Progenitor cell of endocrine pancreas (in vitro differentiated cells): ENCODE results near the gene ELK4. TPM values are rescaled to one million over a fixed set of nuclear protein-coding genes. Genes with fewer than 3 reads are reported as not detected.

ENCODE experiments used
- DNase-seq: peaks from one replicate; pipeline ENCODE4 v3.0.0; 2021; ENCODE audit warnings: low spot score; ENCODE audit not compliant: unreplicated experiment
- H3K27ac Mint-ChIP-seq: 2 replicates; pipeline ENCODE4 v1.8.0; 2021; ENCODE audit warnings: mild to moderate bottlenecking, moderate library complexity, mixed read lengths
- H3K27me3 Mint-ChIP-seq: 2 replicates; pipeline ENCODE4 v1.8.0; 2021; ENCODE audit warnings: mixed read lengths
- H3K36me3 Mint-ChIP-seq: 2 replicates; pipeline ENCODE4 v1.8.0; 2022; ENCODE audit warnings: mixed read lengths; ENCODE audit not compliant: insufficient read depth
- H3K4me1 Mint-ChIP-seq: 2 replicates; pipeline ENCODE4 v1.8.0; 2021; ENCODE audit warnings: low read depth, mixed read lengths
- H3K4me3 Mint-ChIP-seq: 2 replicates; pipeline ENCODE4 v1.8.0; 2021; ENCODE audit warnings: low read depth, mild to moderate bottlenecking, moderate library complexity, mixed read lengths
- H3K9me3 Mint-ChIP-seq: 2 replicates; pipeline ENCODE4 v1.8.0; 2021; ENCODE audit warnings: low read depth, mixed read lengths
- CTCF ChIP-seq: fragments of 200-600 bp; sonication (generic); IDR thresholded peaks from one replicate; pipeline ENCODE4 v1.5.0; 2021; ENCODE audit warnings: antibody characterized with exemption, mild to moderate bottlenecking; ENCODE audit not compliant: unreplicated experiment
- total RNA-seq: library from RNA; stranded (reverse); gene quantifications from 2 replicates; pipeline ENCODE4 v1.2.1, GENCODE V29; 2021

ELK4 gene
- total RNA-seq, 1 donor from 2014 or later = 30.2 TPM

- Mint-ChIP-seq H3K9me3 (no peaks in the 10 kb centered on the region), H3K4me1 (peaks cover 1% of the 10 kb centered on the region), H3K27ac (no peak overlapping the region), H3K36me3 (no peaks in the 10 kb centered on the region), H3K4me3 (no peak overlapping the region), H3K27me3 (peaks cover 43% of the 10 kb centered on the region)
- DNase-seq = no peak
- no peak for TF ChIP-seq CTCF
Observed at GRCh38 chr1:205581321-205581980, 50.4 kb downstream of the ELK4 start.

- Mint-ChIP-seq H3K4me1 (peaks cover 1% of the 10 kb centered on the region), H3K4me3 (no peak overlapping the region), H3K27ac (no peak overlapping the region), H3K36me3 (no peaks in the 10 kb centered on the region), H3K27me3 (peaks cover 43% of the 10 kb centered on the region), H3K9me3 (no peaks in the 10 kb centered on the region)
- DNase-seq = no peak
- TF ChIP-seq CTCF = no peak
Observed at GRCh38 chr1:205580923-205581180, 51.0 kb downstream of the ELK4 start.

DNA sequence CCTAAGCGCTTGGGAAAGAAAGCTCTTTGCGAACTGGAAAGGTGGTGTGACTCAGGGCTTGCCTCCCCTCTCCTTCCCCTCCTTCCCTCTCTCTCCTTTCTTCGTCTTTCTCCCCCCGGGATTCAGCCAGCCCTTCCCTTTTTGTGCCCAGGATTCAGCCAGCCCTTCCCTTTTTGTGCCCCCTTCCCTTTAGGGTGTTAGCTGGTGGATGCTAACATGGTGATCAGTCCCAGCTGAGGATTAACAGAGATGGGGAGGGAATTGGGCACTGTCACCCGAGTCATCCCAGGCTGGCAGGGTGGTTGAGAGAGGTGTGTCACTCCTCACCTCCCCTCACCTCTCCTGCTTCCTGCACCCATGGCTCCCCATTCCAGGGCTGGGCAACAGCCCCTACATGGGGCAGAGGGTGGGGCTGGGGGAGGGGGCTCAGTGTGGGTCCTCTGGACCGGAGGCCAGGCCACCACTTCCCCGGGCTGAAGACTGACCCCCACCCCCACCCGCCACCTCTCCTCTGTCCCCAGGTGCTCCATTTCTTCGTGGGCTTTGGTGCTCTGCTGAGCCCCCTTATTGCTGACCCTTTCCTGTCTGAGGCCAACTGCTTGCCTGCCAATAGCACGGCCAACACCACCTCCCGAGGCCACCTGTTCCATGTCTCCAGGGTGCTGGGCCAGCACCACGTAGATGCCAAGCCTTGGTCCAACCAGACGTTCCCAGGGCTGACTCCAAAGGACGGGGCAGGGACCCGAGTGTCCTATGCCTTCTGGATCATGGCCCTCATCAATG is 51.5 kb downstream of the ELK4 start:
- TF ChIP-seq CTCF = no peak
- H3K27me3 Mint-ChIP-seq = peaks cover 43% of the 10 kb centered on the region
- peaks cover 1% of the 10 kb centered on the region for H3K4me1 Mint-ChIP-seq
- H3K9me3 Mint-ChIP-seq = no peaks in the 10 kb centered on the region
- no peak for DNase-seq
- H3K36me3 Mint-ChIP-seq = no peaks in the 10 kb centered on the region
- no peak overlapping the region for H3K4me3 Mint-ChIP-seq
- no peak overlapping the region for H3K27ac Mint-ChIP-seq

DNA sequence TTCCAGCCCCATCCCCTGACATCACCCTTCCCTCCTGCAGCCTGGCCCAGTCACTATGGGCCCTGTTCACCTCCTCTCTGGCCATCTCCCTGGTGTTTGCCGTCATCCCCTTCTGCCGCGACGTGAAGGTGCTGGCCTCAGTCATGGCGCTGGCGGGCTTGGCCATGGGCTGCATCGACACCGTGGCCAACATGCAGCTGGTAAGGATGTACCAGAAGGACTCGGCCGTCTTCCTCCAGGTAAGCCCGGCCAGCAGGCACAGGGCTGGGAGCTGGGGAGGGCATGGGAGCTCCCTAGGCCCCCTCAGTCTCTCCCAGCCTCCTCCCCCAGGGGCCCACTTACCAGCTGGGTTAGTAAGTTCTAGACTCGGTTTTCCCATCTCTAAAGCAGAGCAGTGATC is 52.1 kb downstream of the ELK4 start:
- Mint-ChIP-seq H3K36me3 (no peaks in the 10 kb centered on the region), H3K9me3 (no peaks in the 10 kb centered on the region), H3K4me1 (peaks cover 1% of the 10 kb centered on the region), H3K27ac (no peak overlapping the region), H3K4me3 (no peak overlapping the region), H3K27me3 (peaks cover 43% of the 10 kb centered on the region)
- TF ChIP-seq CTCF = no peak
- no peak for DNase-seq

DNA sequence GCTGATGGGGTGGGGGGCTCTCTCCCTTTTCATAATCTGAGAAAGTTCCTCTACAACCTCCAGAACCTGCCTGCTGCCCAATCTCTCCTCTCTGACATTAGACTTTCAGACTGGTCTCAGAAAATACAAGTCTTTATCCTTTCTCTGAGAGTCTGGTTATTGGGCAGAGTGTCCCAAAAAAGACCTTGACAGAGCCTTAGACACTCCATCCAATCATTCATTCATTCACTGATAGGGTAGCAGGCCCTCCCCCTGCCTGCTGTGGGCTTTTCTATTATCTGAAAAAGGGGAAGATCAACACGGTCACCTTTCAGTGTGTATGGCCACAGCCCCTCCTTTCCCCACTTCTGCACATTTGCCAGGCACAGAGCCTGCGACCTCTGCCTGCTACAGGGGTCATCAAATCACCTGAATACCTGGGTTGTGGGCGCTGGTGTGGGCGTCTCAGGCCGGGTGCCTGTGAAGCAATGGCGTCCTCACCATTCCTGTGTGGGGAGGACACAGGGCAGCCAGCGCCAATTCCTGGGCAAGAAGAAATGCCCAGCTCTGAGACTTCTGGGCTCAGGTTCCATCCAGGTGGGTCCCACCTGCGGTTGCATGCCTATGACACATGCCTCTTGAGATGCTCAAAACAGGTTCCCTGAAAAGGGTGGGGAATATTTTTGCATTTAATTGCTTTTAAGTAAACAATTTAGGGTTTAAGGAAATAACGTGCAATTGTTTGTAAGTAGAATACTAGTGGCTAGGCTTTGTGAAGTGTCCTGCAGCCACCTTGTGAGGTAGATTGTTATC is 52.8 kb downstream of the ELK4 start:
- Mint-ChIP-seq H3K27me3 (peaks cover 47% of the 10 kb centered on the region), H3K27ac (no peak overlapping the region)
- no peak for DNase-seq

More for the DNA sequence above, 52.8 kb downstream of the ELK4 start:
- Mint-ChIP-seq H3K9me3 (no peaks in the 10 kb centered on the region), H3K4me1 (peaks cover 1% of the 10 kb centered on the region), H3K36me3 (no peaks in the 10 kb centered on the region), H3K4me3 (no peak overlapping the region)
- no peak for TF ChIP-seq CTCF
